Renal pelvis (tissue), 4 donors: ENCODE results near the gene ZAP70. TPM values are rescaled to one million over a fixed set of nuclear protein-coding genes. Genes with fewer than 3 reads are reported as not detected.

Experiments used
- DNase-seq: peaks from one replicate; pipeline ENCODE4 v3.0.0-alpha.2; 2013
- polyA plus RNA-seq, 3 donors: library from polyadenylated mRNA; unstranded; fragments of 120-200 nt; gene quantifications; one replicate each; pipeline ENCODE4 v1.2.1, GENCODE V29; 2013; ENCODE audit not compliant: insufficient read length in 3 of 3

Gene ZAP70
- polyA plus RNA-seq, 3 donors: 2.4 to 3.3 (median 2.7) TPM

GRCh38 chr2:97715951-97716694, 2.7 kb downstream of the ZAP70 start:
- DNase-seq: no peak

GRCh38 chr2:97716695-97717612, 3.6 kb downstream of the ZAP70 start:
- no peak for DNase-seq

- peak; percentile 41 for DNase-seq
Measured at GRCh38 chr2:97717613-97717995, 4.2 kb downstream of the ZAP70 start.

- no peak for DNase-seq
Measured at GRCh38 chr2:97718051-97718882, 4.9 kb downstream of the ZAP70 start.

GRCh38 chr2:97718942-97719341, 5.6 kb downstream of the ZAP70 start:
- DNase-seq: no peak

GRCh38 chr2:97719362-97720155, 6.2 kb downstream of the ZAP70 start:
- DNase-seq: no peak

GRCh38 chr2:97720746-97721145, 7.4 kb downstream of the ZAP70 start:
- DNase-seq: no peak

GRCh38 chr2:97722227-97722626, 8.9 kb downstream of the ZAP70 start:
- no peak for DNase-seq

GRCh38 chr2:97723156-97724072, 10.0 kb downstream of the ZAP70 start:
- no peak for DNase-seq

GRCh38 chr2:97724073-97724410, 10.7 kb downstream of the ZAP70 start:
- no peak for DNase-seq

GRCh38 chr2:97724501-97724900, 11.1 kb downstream of the ZAP70 start:
- no peak for DNase-seq

GRCh38 chr2:97724946-97725688, 11.7 kb downstream of the ZAP70 start:
- no peak for DNase-seq

GRCh38 chr2:97726261-97727064, 13.1 kb downstream of the ZAP70 start:
- DNase-seq: no peak

GRCh38 chr2:97727296-97727695, 13.9 kb downstream of the ZAP70 start:
- DNase-seq: no peak

GRCh38 chr2:97728091-97728731, 14.8 kb downstream of the ZAP70 start:
- DNase-seq: no peak

- no peak for DNase-seq
Measured at GRCh38 chr2:97730245-97730644, 16.9 kb downstream of the ZAP70 start.

GRCh38 chr2:97731274-97732020, 18.1 kb downstream of the ZAP70 start:
- DNase-seq: no peak
